Hepatocyte (in vitro differentiated cells): Measurements from ENCODE around the gene CDC42BPG. TPM values are rescaled to one million over a fixed set of nuclear protein-coding genes. Genes with fewer than 3 reads are reported as not detected.
A peak's percentile ranks its signal among the peaks of the same experiment; 100 is the strongest.

Experiments
- DNase-seq: peaks from one replicate; pipeline ENCODE4 v3.0.0-alpha.2; 2016; ENCODE audit warnings: low spot score
- H2AFZ ChIP-seq: fragments of 200-600 bp; sonication (generic); 2 replicates; pipeline ENCODE4 v1.6.0; 2016; ENCODE audit warnings: antibody characterized with exemption, mild to moderate bottlenecking
- H3K27ac ChIP-seq: fragments of 200-600 bp; sonication (generic); 2 replicates; pipeline ENCODE4 v1.5.1; 2016; ENCODE audit warnings: mild to moderate bottlenecking
- H3K27me3 ChIP-seq: fragments of 200-600 bp; sonication (generic); 2 replicates; pipeline ENCODE4 v1.6.1; 2016
- H3K36me3 ChIP-seq: fragments of 200-600 bp; sonication (generic); replicated peaks from 2 replicates; pipeline ENCODE4 v1.5.1; 2016; ENCODE audit warnings: low read depth; ENCODE audit not compliant: insufficient read depth
- H3K4me1 ChIP-seq: fragments of 200-600 bp; sonication (generic); 2 replicates; pipeline ENCODE4 v1.5.1; 2016; ENCODE audit warnings: mild to moderate bottlenecking, moderate library complexity; ENCODE audit not compliant: insufficient read depth
- H3K4me2 ChIP-seq: fragments of 200-600 bp; sonication (generic); 2 replicates; pipeline ENCODE4 v1.6.0; 2016
- H3K4me3 ChIP-seq: fragments of 200-600 bp; sonication (generic); 2 replicates; pipeline ENCODE4 v1.5.1; 2016; ENCODE audit warnings: mild to moderate bottlenecking
- H3K79me2 ChIP-seq: fragments of 200-600 bp; sonication (generic); 2 replicates; pipeline ENCODE4 v1.6.0; 2017; ENCODE audit warnings: mild to moderate bottlenecking
- H3K9me2 ChIP-seq: fragments of 200-600 bp; sonication (generic); replicated peaks from 2 replicates; pipeline ENCODE4 v1.6.0; 2017; ENCODE audit warnings: mild to moderate bottlenecking; ENCODE audit not compliant: insufficient read depth
- H3K9me3 ChIP-seq: fragments of 200-600 bp; sonication (generic); 2 replicates; pipeline ENCODE4 v1.5.1; 2016; ENCODE audit warnings: low read depth, mild to moderate bottlenecking
- H4K20me1 ChIP-seq: fragments of 200-600 bp; sonication (generic); 2 replicates; pipeline ENCODE4 v1.6.0; 2016; ENCODE audit warnings: mild to moderate bottlenecking; ENCODE audit not compliant: insufficient read depth, poor library complexity, severe bottlenecking
- EZH2 ChIP-seq: fragments of 200-600 bp; sonication (generic); IDR thresholded peaks from 2 replicates; pipeline ENCODE4 v1.6.1; 2016; ENCODE audit warnings: antibody characterized with exemption, mild to moderate bottlenecking, borderline replicate concordance
- EZH2phosphoT487 ChIP-seq: fragments of 200-600 bp; sonication (generic); IDR thresholded peaks from one replicate; pipeline ENCODE4 v1.6.1; 2018; ENCODE audit warnings: antibody characterized with exemption, mild to moderate bottlenecking, low read depth, moderate library complexity; ENCODE audit not compliant: unreplicated experiment, severe bottlenecking
- WGBS: methylation state at CpG from one replicate; pipeline ENCODE4 v1.1.6; 2016; ENCODE audit warnings: low lambda C conversion rate; ENCODE audit errors: missing lambda C conversion rate; 5-methylcytosine and 5-hydroxymethylcytosine counted together
- polyA plus RNA-seq: library from polyadenylated mRNA; unstranded; fragments of >200 nt; fragmentation: Nextera tagmentation; extraction: Ambion mirVana; gene quantifications from 2 replicates; pipeline ENCODE4 v1.2.1, GENCODE V29; 2016
- total RNA-seq: library from RNA; depleted of rRNA; stranded (reverse); fragments of >200 nt; gene quantifications from 2 replicates; pipeline ENCODE4 v1.2.3, GENCODE V29; 2014
- TF ChIP-seq, protein P1 (sequence below): fragments of 200-600 bp; sonication (generic); IDR thresholded peaks from 2 replicates; pipeline ENCODE4 v1.5.1; 2016; ENCODE audit warnings: antibody characterized with exemption, mild to moderate bottlenecking; ENCODE audit not compliant: poor library complexity

Gene CDC42BPG
- total and polyA plus RNA-seq, 2 experiments from 2014 or later, result 3.1 to 8.4 TPM

DNA sequence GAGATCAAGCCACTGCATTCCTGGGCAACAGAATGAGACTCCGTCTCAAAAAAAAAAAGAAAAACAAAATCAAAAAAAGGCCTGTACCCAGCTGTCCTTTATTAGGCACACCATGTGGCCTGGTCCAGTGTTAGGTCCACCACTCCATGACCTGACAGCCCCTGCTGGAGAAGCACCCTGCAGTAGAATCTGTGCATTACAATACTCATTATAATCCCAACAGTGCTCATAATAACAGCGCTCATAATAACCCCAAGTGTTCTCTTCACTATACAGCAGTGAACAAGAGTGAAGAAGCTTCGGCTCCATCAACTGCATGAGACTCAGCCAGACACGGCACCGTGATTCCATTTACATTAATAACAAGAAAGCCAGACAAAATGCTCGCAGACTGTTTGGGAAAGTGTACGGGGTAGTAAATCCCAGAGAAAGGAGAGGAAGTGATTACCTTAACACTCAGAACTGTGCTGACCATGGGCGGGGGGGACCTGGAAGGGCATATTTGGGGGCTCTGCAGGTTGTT, 42.8 kb upstream of the CDC42BPG start:
- Histone ChIP-seq H3K9me3 (no peaks in the 10 kb centered on the region), H2AFZ (peak overlapping the region; percentile 10)
- no peak for TF ChIP-seq EZH2
- TF ChIP-seq, protein P1, sequence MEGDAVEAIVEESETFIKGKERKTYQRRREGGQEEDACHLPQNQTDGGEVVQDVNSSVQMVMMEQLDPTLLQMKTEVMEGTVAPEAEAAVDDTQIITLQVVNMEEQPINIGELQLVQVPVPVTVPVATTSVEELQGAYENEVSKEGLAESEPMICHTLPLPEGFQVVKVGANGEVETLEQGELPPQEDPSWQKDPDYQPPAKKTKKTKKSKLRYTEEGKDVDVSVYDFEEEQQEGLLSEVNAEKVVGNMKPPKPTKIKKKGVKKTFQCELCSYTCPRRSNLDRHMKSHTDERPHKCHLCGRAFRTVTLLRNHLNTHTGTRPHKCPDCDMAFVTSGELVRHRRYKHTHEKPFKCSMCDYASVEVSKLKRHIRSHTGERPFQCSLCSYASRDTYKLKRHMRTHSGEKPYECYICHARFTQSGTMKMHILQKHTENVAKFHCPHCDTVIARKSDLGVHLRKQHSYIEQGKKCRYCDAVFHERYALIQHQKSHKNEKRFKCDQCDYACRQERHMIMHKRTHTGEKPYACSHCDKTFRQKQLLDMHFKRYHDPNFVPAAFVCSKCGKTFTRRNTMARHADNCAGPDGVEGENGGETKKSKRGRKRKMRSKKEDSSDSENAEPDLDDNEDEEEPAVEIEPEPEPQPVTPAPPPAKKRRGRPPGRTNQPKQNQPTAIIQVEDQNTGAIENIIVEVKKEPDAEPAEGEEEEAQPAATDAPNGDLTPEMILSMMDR, result no peak
- no peak for TF ChIP-seq EZH2phosphoT487

DNA sequence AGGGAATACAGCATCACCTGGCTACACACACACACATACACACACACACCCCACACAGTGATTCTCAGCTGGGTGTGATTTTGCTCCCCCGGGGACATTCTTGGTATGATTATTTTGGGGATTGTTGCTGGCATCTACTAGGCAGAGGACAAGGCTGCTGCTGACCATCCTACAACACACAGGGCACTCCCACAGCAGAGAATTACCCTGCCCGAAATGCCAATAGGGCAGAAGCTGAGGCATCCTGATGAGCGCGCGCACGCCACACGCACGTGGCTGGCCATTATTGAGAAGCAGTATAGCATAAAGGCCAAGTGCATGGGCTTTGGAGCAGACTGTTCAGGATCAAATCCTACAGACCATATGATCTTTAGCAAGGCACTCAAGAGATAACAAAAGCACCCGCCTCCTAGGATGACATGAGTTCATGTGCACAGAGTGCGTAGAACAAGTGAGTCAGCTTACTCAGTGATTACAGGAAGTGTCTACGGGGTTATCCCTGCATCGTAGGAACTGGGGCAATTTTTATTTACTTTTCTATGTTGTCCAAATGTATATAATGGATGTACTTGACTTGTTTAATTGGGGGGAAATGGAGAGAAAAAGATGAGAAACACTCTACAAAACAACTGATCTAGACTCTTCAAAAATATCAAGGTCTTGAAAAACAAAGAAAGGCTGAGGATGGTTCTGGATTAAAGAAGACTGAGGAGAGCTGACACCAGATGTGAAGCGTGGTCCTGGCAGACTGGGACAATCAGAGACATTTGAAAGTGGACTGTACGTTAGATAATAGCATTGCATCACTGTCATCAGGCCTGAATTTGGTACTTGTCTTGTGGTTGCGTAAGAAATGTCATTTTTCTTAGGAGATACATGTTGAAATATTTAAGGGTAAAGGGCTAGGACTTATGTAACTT, 41.2 kb upstream of the CDC42BPG start:
- TF ChIP-seq EZH2phosphoT487 (no peak), EZH2 (no peak)
- TF ChIP-seq, protein P1, result no peak
- Histone ChIP-seq H3K4me3 (no peak overlapping the region), H3K79me2 (peaks cover under 1% of the 10 kb centered on the region), H3K27me3 (no peaks in the 10 kb centered on the region), H3K27ac (peak overlapping the region; percentile 92), H2AFZ (no peak overlapping the region), H3K4me1 (peaks cover 38% of the 10 kb centered on the region), H3K4me2 (peak overlapping the region; percentile 49), H4K20me1 (no peaks in the 10 kb centered on the region), H3K9me3 (no peaks in the 10 kb centered on the region), H3K9me2 (no peaks in the 10 kb centered on the region), H3K36me3 (no peaks in the 10 kb centered on the region)
- WGBS, result 63% methylated on average over 15 of the region's 15 CpGs
- peak; percentile 85 for DNase-seq

More for the DNA sequence above, 42.8 kb upstream of the CDC42BPG start:
- Histone ChIP-seq H3K4me2 (peak overlapping the region; percentile 71), H3K4me1 (peaks cover 38% of the 10 kb centered on the region), H3K36me3 (no peaks in the 10 kb centered on the region), H3K27ac (peak overlapping the region; percentile 92), H3K4me3 (no peak overlapping the region), H3K27me3 (no peaks in the 10 kb centered on the region), H3K9me2 (no peaks in the 10 kb centered on the region), H4K20me1 (no peaks in the 10 kb centered on the region), H3K79me2 (peaks cover 15% of the 10 kb centered on the region)
- no peak for DNase-seq
- 75% methylated on average over 8 of the region's 8 CpGs for WGBS

DNA sequence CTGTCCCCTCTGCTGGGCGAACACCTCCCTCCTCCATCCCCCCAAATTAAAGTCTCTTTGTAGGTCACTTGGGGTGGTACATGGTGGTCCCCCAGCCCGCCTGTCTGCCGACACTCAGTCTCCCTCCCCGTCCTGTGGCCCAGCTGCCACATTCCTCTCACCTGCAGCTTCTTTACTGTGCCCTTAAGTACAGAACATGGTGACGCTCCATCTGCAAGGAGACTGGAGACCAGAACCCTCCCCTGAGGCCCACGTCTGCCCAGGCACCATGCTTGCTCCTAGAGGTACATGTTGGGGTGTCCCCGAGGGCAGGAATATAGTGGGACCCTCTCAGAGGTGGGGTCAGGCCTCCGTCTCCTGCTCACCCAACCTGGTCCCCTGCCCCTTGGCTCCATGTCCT, 39.6 kb upstream of the CDC42BPG start:
- H3K4me1 ChIP-seq, result peaks cover 36% of the 10 kb centered on the region

More for the DNA sequence above, 39.6 kb upstream of the CDC42BPG start:
- no peaks in the 10 kb centered on the region for H3K9me3 ChIP-seq
- H3K9me2 ChIP-seq, result no peaks in the 10 kb centered on the region
- no peaks in the 10 kb centered on the region for H3K36me3 ChIP-seq
- 89% methylated on average over 8 of the region's 8 CpGs for WGBS
- H3K27ac ChIP-seq, result no peak overlapping the region
- no peak overlapping the region for H3K4me3 ChIP-seq
- no peak overlapping the region for H2AFZ ChIP-seq
- TF ChIP-seq EZH2phosphoT487 (no peak), EZH2 (no peak)
- TF ChIP-seq, protein P1, result no peak
- no peaks in the 10 kb centered on the region for H4K20me1 ChIP-seq
- peaks cover 5% of the 10 kb centered on the region for H3K79me2 ChIP-seq
- no peak for DNase-seq
- H3K27me3 ChIP-seq, result no peaks in the 10 kb centered on the region
- no peak overlapping the region for H3K4me2 ChIP-seq
